Stimulated activated CD4-positive, alpha-beta T cell treated with anti-CD3 and anti-CD28 coated beads, Interleukin-12 subunit alpha, Interleukin-12 subunit beta, amount 100 ng/mL, for 4 hours (primary cell): ENCODE results near the gene MOCS3.

Experiments
- DNase-seq: peaks from one replicate; pipeline ENCODE4 v3.0.0-alpha.2; 2020

The MOCS3 gene, protein sequence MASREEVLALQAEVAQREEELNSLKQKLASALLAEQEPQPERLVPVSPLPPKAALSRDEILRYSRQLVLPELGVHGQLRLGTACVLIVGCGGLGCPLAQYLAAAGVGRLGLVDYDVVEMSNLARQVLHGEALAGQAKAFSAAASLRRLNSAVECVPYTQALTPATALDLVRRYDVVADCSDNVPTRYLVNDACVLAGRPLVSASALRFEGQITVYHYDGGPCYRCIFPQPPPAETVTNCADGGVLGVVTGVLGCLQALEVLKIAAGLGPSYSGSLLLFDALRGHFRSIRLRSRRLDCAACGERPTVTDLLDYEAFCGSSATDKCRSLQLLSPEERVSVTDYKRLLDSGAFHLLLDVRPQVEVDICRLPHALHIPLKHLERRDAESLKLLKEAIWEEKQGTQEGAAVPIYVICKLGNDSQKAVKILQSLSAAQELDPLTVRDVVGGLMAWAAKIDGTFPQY

DNA sequence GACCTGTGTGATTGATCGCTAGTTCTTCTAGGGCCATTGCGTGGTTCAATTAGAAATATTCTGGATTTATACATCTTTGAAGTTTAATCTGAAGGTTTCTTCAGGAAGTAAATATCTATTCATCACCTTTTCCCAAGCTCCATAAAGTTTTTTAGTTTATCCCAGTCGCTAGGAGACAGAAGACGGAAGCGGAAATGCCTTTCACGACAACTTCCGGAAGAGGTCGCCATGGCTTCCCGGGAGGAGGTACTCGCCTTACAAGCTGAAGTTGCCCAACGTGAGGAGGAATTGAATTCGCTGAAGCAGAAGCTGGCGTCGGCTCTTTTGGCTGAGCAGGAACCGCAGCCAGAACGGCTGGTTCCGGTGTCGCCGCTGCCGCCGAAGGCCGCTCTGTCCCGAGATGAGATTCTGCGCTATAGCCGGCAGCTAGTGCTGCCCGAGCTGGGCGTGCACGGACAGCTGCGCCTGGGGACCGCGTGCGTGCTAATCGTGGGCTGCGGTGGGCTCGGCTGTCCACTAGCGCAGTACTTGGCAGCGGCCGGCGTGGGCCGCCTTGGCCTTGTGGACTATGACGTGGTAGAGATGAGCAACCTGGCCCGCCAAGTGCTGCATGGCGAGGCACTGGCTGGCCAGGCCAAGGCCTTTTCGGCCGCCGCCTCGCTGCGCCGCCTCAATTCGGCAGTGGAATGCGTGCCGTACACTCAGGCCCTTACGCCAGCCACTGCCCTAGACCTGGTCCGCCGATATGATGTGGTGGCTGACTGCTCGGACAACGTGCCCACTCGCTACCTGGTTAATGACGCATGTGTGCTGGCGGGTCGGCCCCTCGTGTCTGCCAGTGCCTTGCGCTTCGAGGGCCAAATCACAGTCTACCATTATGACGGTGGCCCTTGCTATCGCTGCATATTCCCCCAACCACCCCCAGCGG lies at the start of gene MOCS3:
Gene MOCS3 (plus strand): TSS at position 204 of the 928 bp plus-strand sequence. CDS start 25 bp downstream, at position 229.
- peak; percentile 62 for DNase-seq

DNA sequence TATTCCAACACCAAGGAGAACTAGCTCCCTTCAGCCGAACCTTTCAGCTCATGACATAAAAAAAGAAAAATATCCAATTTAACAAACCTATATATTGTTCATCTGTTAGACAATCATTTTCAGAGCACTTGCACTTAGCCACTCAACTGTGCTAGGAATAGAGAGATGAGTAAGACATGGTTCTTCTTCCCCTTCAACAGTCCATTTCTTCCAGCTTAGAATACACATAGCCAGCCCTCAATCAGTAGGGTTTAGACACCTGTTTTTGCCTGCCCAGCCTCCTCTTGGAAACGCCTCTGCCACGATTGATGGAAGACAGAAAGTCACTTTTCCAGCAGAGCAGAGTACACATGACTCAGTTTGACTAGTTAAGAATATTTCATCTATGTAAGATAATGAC lies 49.2 kb upstream of the MOCS3 start:
- DNase-seq: no peak

DNA sequence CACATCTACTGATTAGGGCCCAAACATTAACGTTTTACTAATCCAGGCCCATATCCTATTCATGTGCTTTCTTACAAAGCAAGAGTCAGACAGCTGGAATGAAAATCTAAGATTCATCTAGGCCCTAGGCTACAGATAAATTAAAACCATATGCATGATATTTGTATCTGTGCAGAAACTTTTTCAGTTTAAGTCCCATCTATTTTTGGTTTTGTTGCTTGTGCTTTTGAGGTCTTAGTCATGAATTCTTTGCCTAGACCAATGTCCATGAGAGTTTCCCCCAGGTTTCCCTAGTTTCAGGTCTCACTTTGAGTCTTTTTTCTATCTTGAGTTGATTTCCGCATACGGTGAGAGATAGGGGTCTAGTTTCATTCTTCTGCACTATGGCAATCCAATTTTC lies 47.6 kb upstream of the MOCS3 start:
- DNase-seq: no peak

DNA sequence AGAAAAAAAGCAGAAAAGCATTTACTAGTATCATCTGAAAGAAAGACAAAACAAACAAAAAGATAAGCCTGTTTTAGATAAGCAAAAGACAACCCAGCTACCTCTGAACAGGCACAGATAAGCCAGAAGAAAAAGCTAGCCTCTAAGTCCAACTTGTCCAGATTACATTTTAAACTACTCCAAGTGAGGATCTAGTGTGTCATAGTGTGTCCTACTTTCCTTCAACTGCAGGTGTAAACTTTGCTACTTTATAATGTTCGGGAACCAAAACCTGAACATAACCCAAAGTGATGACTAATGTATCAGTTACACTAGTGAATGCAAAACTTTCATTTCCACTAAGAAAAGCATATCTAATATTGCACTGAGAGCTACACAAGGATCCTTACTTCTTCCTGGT lies 46.9 kb upstream of the MOCS3 start:
- no peak for DNase-seq

DNA sequence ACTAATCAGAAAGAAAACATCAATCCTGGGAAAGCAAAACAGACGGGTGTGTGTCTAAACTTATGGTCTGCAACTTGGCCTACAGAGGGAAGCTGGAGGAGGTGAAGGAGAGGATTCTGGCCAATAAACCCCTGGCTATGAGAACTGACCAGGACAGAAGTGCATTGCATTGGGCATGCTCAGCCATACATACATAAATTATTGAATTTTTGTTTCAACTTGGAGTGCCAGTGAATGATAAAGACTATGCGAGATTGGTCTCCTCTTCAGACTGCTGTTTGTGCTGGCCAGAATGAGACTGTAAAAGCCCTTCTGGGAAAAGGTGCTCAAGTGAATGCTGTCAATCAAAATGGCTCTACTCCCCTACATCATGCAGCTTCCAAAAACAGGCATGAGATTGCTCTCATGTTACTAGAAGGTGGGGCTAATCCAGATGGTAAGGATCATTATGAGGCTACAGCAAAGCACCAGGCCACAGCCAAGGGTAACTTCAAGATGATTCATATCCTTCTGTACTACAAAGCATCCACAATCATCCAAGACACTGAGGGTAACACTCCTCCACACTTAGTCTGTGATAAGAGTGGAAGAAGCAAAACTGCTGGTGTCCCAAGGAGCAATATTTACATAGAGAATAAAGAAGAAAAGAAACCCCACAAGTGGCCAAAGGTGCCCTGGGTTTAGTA lies 44.8 kb upstream of the MOCS3 start:
- DNase-seq: no peak

DNA sequence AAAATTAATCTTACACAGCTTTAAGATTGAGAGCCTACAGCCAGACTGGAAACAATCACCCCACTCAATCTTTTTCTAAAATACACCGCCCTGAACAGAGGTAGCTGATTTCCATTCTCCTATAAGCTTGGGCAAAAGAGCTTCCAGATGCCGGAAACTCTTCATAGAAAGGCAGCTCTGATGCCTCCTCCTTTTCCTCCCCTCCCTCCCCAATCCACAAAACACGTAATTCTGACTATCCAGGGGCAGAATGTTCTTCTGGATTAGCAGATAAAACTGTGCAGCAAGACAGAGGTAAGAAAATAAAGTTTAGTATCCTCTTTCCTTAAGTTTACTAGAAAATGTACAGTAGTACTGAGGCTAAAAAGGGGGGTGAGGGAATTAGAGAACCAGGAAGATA lies 43.2 kb upstream of the MOCS3 start:
- no peak for DNase-seq

DNA sequence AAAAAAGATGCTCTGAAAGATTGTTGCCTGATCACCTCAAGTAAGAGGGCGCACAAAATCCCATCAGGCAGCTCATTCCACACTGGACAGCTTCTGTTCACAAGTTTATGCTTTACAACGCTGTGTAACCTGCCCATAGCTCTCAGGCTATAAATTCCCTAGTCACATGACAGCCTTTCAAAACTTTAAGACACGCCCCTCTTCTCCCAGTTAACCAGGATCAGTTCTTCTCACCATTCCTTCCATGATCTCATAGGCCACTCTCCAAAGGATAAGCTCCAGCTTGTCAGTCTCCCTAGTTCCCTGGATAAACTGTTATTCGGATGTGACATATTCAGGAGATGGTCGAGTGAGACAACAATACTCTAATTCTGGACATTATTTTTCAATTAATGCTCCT lies 42.4 kb upstream of the MOCS3 start:
- DNase-seq: no peak

DNA sequence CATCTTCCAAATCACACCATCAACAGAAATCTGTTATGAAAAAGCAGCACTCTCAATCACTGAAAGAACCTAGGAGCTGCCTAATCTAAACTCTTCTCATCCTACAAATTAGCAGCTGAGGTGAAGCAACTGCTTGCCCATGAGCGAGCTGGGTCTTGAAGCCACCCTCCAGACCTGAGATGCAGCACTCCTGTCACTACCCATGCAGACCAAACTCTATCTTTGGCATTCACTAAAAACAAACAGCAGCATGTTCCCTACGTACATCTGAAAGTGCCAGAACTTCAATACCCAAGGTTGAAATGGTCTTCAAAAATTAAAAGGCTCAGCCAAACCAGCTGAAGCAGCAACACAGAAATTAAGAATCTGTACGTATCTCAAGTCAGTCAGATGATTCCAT lies 41.7 kb upstream of the MOCS3 start:
- no peak for DNase-seq

DNA sequence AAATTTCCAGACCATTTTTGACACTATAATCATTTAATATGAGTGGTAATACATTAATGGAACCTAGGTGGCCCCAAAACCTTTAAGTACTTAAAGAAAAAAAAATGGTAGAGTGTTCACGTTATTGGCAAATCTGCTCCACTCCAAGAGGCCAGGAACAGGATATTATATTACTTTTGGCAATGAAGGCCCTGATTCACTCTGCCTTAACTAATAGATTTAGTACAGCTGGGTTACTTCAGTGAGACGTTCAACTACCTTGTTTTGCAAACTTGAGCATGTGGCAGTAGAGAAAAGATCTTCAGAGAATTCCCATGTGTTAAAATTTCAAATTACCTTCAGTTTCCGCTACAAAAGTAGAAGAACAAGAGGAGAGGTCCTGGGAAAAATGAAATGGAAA lies 40.2 kb upstream of the MOCS3 start:
- DNase-seq: no peak

DNA sequence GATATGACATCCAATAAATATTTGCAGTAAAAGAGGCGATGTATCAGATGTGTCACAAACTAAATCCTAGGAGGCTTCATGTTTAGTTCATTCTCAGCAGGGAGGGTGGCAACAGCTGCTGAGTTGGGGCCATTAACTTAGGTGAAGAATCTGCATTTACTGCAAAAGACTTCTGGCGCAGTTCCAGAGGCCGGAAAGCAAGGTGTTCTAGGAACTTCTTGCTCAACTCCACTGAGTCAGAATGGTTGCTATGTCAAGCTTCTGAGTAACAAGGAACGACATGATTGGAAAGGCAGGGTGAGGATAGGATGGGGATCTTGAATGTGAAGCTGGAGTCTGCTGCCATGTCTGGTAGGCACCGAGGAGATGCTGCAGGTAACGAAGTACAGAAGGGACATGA lies 39.1 kb upstream of the MOCS3 start:
- DNase-seq: no peak

DNA sequence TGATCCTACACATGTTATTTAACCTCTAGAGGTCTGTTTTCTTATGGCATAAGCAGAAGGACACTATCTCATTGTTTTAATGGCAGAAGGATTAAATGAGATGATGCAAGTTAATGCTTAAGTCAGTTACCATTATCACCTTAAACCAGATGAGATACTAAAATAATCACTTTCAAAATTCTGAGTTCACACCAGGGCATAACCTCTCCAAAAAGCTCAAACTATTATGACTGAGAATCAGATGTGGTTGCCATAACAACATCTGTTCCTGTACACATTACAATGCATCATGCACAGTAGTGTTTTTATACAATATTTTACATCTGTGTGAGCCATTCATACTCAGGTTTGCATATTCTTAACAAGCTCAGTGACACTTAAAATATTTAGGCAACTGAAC lies 37.6 kb upstream of the MOCS3 start:
- no peak for DNase-seq

DNA sequence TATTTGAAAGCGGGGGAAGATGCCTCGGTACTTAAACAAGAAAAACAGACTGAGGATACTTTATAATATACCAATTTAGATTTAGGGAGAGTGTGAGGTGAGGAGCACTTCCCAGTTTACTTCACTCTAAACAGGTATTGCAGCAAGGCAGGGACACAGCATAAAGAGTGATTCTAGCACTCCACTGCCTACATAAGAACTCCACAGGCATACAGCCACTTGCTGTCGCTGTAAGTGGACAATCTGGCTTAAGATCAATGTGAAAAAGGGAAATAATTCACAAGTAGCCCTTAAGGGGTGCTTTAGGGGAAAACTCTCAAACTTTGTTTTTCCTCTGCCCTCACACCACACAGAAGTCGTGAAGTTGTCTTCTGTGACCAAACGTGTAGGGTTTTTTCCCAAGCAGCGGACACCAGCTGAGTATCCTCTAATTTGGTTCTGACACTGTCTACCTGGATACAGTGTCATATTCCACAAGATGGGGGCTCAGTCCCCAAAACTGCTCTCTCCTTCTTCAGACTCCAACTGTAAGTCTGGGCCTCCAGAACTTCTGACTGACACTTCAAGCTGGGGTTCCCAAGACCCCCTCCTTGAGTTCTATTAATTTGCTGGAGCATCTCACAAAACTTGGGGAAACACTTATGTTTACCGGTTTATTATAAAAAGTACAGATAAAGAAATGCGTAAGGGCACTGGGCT lies 36.7 kb upstream of the MOCS3 start:
- DNase-seq: no peak

DNA sequence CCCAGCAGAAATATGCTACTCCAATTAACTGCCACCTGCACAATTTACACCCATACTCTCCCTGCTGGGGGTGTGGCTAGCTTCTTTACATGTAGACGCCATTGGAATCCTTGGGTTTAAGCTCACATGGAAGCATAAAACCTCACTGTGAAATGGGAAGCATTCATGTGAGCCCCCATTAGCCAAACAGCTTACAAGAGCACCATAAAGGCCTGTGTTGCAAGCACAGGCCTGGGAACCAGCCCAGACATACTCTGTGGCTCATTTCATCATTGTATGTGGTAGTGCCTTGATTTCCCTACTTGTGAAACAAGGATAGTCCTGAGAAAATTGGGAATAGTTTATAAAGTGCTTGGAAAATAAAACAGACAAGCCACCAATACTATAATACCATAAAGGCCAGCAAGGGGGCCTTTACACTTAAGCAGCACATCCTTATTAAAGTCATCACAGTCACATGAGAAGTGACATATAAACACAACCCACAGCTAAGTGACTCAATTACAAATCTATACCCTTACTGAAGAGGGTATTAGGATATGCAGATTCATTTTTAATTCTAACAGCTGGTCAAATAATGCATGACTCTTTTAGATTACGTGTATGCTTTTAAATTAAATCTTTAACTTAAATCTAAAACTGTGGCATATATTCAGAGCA lies 34.2 kb upstream of the MOCS3 start:
- DNase-seq: no peak

DNA sequence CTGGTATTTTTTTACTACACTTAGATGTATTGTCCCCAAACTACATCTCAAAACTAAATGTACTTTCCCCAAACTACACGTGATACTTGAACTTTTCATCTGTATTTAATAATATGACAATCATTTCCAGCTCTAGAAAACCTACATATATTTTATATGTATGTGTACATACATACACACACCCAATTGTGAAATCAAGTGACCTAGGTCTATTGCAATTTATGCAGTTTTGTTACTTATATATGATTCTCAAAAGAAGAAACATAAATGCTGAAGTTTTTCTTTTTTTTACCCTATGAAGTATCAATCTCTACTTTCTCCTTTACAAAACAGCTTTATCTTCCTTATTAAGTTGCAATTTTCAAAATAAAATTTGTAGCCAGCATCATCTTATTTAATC lies 32.1 kb upstream of the MOCS3 start:
- DNase-seq: no peak

DNA sequence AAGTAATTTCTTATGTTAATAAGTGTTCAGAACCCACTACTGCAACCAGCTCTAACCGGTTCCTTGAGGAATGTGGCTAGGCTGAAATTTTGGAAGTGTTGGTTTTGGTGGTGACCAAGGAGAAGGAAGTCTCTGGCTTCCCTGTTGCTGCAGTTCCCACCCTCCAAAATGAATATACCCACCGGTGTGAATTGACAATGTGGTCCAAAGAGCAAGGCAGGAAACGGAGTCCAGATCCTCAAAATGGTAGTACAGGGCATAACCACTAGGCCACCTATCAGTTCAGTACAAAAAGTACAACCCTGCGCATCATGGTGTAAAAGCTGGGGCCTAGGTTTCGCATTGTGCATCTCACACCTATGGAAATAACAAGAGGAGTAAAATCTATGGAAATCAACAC lies 30.1 kb upstream of the MOCS3 start:
- DNase-seq: no peak

DNA sequence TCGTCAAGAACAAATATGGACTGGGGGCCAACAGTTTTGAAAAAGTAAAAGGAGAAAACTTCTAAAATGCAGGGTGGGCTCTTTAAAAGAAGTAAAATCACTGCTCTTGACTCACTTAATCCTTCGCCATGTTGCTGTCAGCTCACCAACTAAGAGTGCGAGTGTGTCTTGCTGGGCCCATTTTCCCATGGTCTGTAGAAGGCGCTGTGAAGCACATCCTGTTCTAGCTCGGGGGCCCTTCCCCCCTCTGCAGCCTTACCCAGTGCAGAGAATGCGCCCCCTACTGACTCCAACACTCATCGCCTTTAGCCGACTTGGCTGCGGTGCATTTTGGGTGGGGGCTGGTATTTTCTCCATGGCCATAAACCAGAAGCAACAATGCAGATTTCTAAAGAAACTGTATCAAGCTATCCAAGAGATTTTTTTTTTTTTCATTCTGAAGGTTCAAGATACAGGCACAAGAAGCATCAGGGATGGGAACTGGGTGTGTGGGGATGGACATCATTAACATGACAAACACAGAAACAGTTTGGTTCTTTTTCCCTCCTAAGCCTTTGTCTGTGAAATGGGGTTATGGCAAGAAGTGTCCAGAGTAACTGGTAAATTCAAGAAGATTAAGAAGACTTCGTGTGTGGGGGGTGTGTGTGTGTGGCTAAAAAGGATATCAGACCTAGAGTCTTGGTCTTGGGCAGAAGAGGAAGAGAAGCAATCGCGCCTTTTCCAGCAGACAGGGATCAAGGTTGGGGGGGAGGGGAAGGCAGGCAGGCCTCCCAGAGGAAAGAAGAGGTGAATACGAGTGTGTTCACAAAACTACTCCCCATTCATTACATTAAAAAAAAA lies 29.1 kb upstream of the MOCS3 start:
- DNase-seq: peak; percentile 81

DNA sequence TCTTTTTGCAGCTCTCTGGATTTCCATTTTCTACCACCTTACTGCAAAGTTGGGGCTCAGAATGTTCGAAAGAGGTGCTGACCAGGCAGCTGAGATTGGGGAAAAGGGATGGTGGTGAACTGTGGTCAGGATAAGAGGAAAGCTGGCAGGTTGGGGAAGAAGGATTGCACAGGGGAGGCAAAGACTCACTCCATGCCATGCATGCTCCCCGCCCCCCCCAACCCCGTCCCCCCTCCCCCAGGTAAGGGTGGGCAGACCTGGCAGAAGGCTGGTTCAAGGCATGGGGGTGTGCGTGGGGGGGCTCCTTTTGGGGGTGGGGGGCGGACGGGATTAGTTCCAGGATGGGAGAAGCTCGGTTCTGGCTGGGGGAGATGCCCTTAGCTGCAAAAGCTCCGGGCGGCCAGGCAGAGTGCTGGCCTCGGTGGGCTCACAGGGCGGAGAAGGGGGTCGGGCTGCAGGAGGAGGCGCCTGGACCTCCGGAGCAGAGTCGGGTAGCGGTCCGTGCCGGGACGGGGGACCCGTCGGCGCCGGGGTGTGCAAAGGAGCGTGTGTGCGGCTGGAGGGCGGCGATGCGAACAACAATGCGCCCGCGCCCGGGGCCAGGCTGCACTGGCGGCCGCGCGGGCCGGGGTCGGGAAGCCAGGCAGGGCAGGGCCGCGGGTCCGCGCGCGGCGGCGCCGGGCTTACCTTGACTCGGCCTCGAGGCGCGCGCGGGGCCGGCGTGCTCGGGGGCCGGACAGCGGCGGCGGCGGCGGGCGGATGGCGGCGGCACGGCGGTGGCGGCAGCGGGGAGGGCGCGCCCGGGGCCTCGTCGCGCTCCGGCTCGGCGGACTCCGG lies 28.3 kb upstream of the MOCS3 start:
- peak; percentile 24 for DNase-seq

DNA sequence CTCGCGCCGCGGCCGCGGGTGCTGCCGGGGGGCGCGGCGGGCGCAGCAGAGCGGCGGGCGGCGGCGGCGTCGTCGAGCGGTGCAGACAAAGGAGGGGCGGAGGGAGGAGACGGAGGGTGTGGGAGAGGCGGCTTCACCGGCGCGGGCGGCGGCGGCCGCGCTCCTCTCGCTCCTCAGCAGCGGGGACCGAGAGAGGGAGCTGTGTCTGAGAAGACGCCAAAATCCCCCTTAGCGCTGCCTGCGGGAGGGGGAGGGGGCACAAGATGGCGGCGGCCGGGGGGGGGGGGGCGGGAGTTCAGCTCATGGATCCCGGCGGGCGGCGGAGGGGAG lies 27.7 kb upstream of the MOCS3 start:
- DNase-seq: no peak

DNA sequence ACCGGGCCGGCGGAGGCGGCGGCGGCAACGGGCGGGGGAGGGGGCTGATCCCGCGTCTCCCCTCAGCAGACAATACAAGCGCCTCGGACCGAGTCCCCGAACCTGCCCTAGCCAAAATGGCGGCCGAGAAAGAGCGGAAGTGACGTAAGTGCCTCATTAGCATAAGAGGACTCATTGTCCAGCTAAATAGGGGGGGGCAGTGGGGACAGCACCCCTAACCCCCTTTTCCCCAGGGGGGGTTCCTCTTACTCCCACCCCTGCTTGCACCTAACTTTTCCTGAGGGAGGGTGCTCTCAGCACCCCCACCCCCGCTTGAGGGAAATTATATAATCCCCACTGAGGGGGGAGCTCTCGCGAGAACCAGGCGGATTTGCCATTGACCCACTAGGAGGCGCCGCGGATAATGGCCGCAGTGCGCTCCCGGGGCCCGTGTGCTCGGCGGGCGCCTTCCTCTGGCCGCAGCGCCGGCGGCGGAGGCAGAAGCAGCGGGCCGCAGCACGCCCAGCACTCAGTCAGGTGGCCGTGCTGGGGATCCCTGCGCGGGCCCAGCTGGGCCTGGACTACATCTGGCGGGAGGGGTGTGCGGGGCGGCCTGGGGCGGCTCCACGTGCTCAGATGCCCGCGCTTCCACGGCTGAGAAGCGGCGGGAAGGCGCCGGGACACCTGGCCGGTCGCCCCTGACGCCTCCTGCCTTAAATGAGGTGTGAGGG lies 27.2 kb upstream of the MOCS3 start, which contains the start of gene ADNP:
Gene ADNP (minus strand): TSS at position 132 of the 710 bp plus-strand sequence. CDS start 27,441 bp downstream, outside the sequence.
- DNase-seq: peak; percentile 80
